IMR-90 (cell line): ENCODE results near the gene FBXL7. TPM values are rescaled to one million over a fixed set of nuclear protein-coding genes. Genes with fewer than 3 reads are reported as not detected.

Experiments
- ATAC-seq: fragments of 200-7000 bp; cut with Tn5 transposase; 2 replicates; pipeline ENCODE4 v1.9.1; 2020; ENCODE audit warnings: low read depth, mild to moderate bottlenecking, moderate library complexity
- BruUV-seq: library from RNA; stranded (reverse); fragments of 400-500 nt; replicated peaks from 2 replicates; lab custom pipeline; 2021; lab: Mats Ljungman, UMichigan
- CTCF ChIA-PET: fragments of 300-600 bp; formaldehyde crosslinking; extraction: SDS; loops from one replicate; lab custom pipeline; 2021; ENCODE audit warnings: antibody characterized with exemption; lab: Yijun Ruan, JAX
- POLR2A ChIA-PET: fragments of 300-600 bp; sonication (Branson Sonifier 250); formaldehyde crosslinking; loops from one replicate; lab custom pipeline; 2022; ENCODE audit warnings: antibody characterized with exemption; ENCODE audit not compliant: unreplicated experiment; lab: Charles Lee
- DNase-seq: peaks from one replicate; pipeline ENCODE4 v3.0.0; 2013
- H2AFZ ChIP-seq: replicated peaks from 2 replicates; pipeline ENCODE3; 2013; ENCODE audit warnings: low read length, mild to moderate bottlenecking; ENCODE audit not compliant: poor library complexity
- H2AK5ac ChIP-seq: 2 replicates; pipeline ENCODE4 v1.6.1; 2013; ENCODE audit warnings: low read depth, low read length, inconsistent platforms
- H2AK9ac ChIP-seq: replicated peaks from 2 replicates; pipeline ENCODE3; 2013; ENCODE audit warnings: mild to moderate bottlenecking, low read depth, low read length, moderate library complexity; ENCODE audit not compliant: poor library complexity
- H2BK120ac ChIP-seq: 2 replicates; pipeline ENCODE4 v1.6.1; 2013; ENCODE audit warnings: low read depth, low read length, inconsistent platforms
- H2BK15ac ChIP-seq: 3 replicates; pipeline ENCODE4 v1.6.1; 2013; ENCODE audit warnings: low read depth, low read length, inconsistent platforms
- H2BK20ac ChIP-seq: 2 replicates; pipeline ENCODE4 v1.6.1; 2013; ENCODE audit warnings: low read depth, mild to moderate bottlenecking, inconsistent platforms, low read length, moderate library complexity
- H2BK5ac ChIP-seq: 2 replicates; pipeline ENCODE4 v1.6.1; 2013; ENCODE audit warnings: mild to moderate bottlenecking, low read depth, low read length, inconsistent platforms; ENCODE audit not compliant: poor library complexity, severe bottlenecking
- H3K14ac ChIP-seq: replicated peaks from 2 replicates; pipeline ENCODE4 v1.6.1; 2013; ENCODE audit warnings: low read depth, low read length, inconsistent platforms
- H3K18ac ChIP-seq: 2 replicates; pipeline ENCODE4 v1.6.1; 2013; ENCODE audit warnings: low read depth, low read length, control low read depth
- H3K23ac ChIP-seq: 2 replicates; pipeline ENCODE4 v1.6.1; 2013; ENCODE audit warnings: low read depth, low read length, inconsistent platforms
- H3K27ac ChIP-seq: 2 replicates; pipeline ENCODE4 v1.5.1; 2013; ENCODE audit warnings: mild to moderate bottlenecking, control low read depth, low read length; ENCODE audit not compliant: insufficient read depth
- H3K27me3 ChIP-seq: 2 replicates; pipeline ENCODE4 v1.6.1; 2013; ENCODE audit warnings: low read length; ENCODE audit not compliant: control insufficient read depth, insufficient read depth
- H3K36me3 ChIP-seq: 2 replicates; pipeline ENCODE4 v1.6.1; 2013; ENCODE audit warnings: low read length, mixed read lengths; ENCODE audit not compliant: control insufficient read depth, insufficient read depth
- H3K4ac ChIP-seq: 2 replicates; pipeline ENCODE4 v1.6.1; 2013; ENCODE audit warnings: low read depth, low read length, inconsistent platforms
- H3K4me1 ChIP-seq: 2 replicates; pipeline ENCODE4 v1.6.1; 2013; ENCODE audit warnings: low read length, mixed read lengths; ENCODE audit not compliant: control insufficient read depth, insufficient read depth
- H3K4me2 ChIP-seq: 2 replicates; pipeline ENCODE4 v1.6.1; 2013; ENCODE audit warnings: low read depth, mild to moderate bottlenecking, control low read depth, low read length, moderate library complexity
- H3K4me3 ChIP-seq: 2 replicates; pipeline ENCODE4 v1.5.1; 2013; ENCODE audit warnings: low read depth, mild to moderate bottlenecking, control low read depth, low read length, moderate library complexity; ENCODE audit not compliant: insufficient read depth
- H3K56ac ChIP-seq: 2 replicates; pipeline ENCODE4 v1.6.1; 2013; ENCODE audit warnings: low read length, inconsistent platforms; ENCODE audit not compliant: insufficient read depth; ENCODE audit errors: extremely low read depth
- H3K79me1 ChIP-seq, 2 experiments: 2 replicates each; pipeline ENCODE4 v1.6.1; 2013; ENCODE audit warnings: low read length in 2 of 2, inconsistent platforms in 1 of 2, low read depth in 1 of 2
- H3K9ac ChIP-seq: 2 replicates; pipeline ENCODE4 v1.6.1; 2013; ENCODE audit warnings: low read depth, low read length, control low read depth
- H3K9me1 ChIP-seq: 2 replicates; pipeline ENCODE4 v1.6.1; 2013; ENCODE audit warnings: low read length, inconsistent platforms; ENCODE audit not compliant: insufficient read depth
- H3K9me3 ChIP-seq: 2 replicates; pipeline ENCODE4 v1.6.1; 2013; ENCODE audit warnings: low read length; ENCODE audit not compliant: control insufficient read depth, insufficient read depth
- H4K20me1 ChIP-seq: 2 replicates; pipeline ENCODE4 v1.6.1; 2013; ENCODE audit warnings: low read length, inconsistent platforms; ENCODE audit not compliant: insufficient read depth
- H4K5ac ChIP-seq: 2 replicates; pipeline ENCODE4 v1.6.1; 2013; ENCODE audit warnings: mild to moderate bottlenecking, low read depth, low read length, control low read depth
- H4K8ac ChIP-seq, 2 experiments: 2 replicates each; pipeline ENCODE4 v1.6.1; 2013; ENCODE audit warnings: low read depth in 2 of 2, low read length in 2 of 2, control low read depth in 1 of 2, inconsistent platforms in 1 of 2
- H4K91ac ChIP-seq: 2 replicates; pipeline ENCODE4 v1.6.1; 2013; ENCODE audit warnings: low read depth, low read length, inconsistent platforms; ENCODE audit not compliant: insufficient read depth
- BHLHE40 ChIP-seq: fragments of 150-350 bp; IDR thresholded peaks from 2 replicates; pipeline ENCODE4 v1.6.1; 2016; ENCODE audit warnings: mild to moderate bottlenecking, low read depth, low read length
- CEBPB ChIP-seq: IDR thresholded peaks from 2 replicates; pipeline ENCODE4 v1.6.1; 2012; ENCODE audit warnings: low read depth, low read length, improper control_type of control experiment
- CHD1 ChIP-seq: IDR thresholded peaks from 2 replicates; pipeline ENCODE4 v1.6.1; 2012; ENCODE audit warnings: low read depth, low read length, improper control_type of control experiment
- FOS ChIP-seq: fragments of 150-350 bp; IDR thresholded peaks from 2 replicates; pipeline ENCODE4 v1.6.1; 2016; ENCODE audit warnings: low read depth, low read length
- MAFK ChIP-seq: IDR thresholded peaks from 2 replicates; pipeline ENCODE4 v1.6.1; 2012; ENCODE audit warnings: low read depth, low read length, improper control_type of control experiment
- MAZ ChIP-seq: IDR thresholded peaks from 2 replicates; pipeline ENCODE4 v1.6.1; 2012; ENCODE audit warnings: low read depth, mild to moderate bottlenecking, low read length, improper control_type of control experiment, moderate library complexity, borderline replicate concordance
- MXI1 ChIP-seq: IDR thresholded peaks from 2 replicates; pipeline ENCODE4 v1.6.1; 2012; ENCODE audit warnings: low read depth, mild to moderate bottlenecking, low read length, moderate library complexity, borderline replicate concordance
- NFE2L2 ChIP-seq: fragments of 150-350 bp; IDR thresholded peaks from 2 replicates; pipeline ENCODE4 v1.6.1; 2016; ENCODE audit warnings: low read depth, mild to moderate bottlenecking, low read length
- POLR2A ChIP-seq: IDR thresholded peaks from 2 replicates; pipeline ENCODE4 v1.6.1; 2012; ENCODE audit warnings: mild to moderate bottlenecking, low read depth, low read length
- RAD21 ChIP-seq: IDR thresholded peaks from 2 replicates; pipeline ENCODE4 v1.6.1; 2012; ENCODE audit warnings: low read length, improper control_type of control experiment
- RCOR1 ChIP-seq: IDR thresholded peaks from 2 replicates; pipeline ENCODE4 v1.6.1; 2012; ENCODE audit warnings: mild to moderate bottlenecking, low read length, improper control_type of control experiment; ENCODE audit not compliant: insufficient replicate concordance
- RFX5 ChIP-seq: IDR thresholded peaks from 2 replicates; pipeline ENCODE4 v1.8.0; 2012; ENCODE audit warnings: low read depth, mild to moderate bottlenecking, low read length, moderate library complexity
- SMC3 ChIP-seq: fragments of 150-350 bp; IDR thresholded peaks from 2 replicates; pipeline ENCODE4 v1.6.1; 2016; ENCODE audit warnings: low read depth, mild to moderate bottlenecking, antibody characterized with exemption, low read length, moderate library complexity
- WGBS, 2 experiments: methylation state at CpG; one replicate each; pipeline versions ENCODE4 v1.1.5 to v1.1.7; 2013; ENCODE audit warnings: missing lambda C conversion rate in 2 of 2; ENCODE audit not compliant: insufficient read length in 1 of 2; ENCODE audit errors: extremely low coverage in 2 of 2; 5-methylcytosine and 5-hydroxymethylcytosine counted together
- dilution Hi-C: fragments of 300-500 bp; cut with HindIII; formaldehyde crosslinking; loops from one replicate; pipeline ENCODE4 v1.14.3; 2018; ENCODE audit warnings: low sequenced_read_pairs; ENCODE audit not compliant: unreplicated experiment
- in situ Hi-C: fragments of 300-500 bp; cut with MboI; formaldehyde crosslinking; loops from 3 replicates; pipeline ENCODE4 v1.14.3; 2019; ENCODE audit warnings: low sequenced_read_pairs, inconsistent platforms, mixed read lengths
- intact Hi-C: fragments of 100-400 bp; cut with micrococcal nuclease; formaldehyde crosslinking; loops from 2 replicates; pipeline ENCODE4 v1.10.0; 2022
- polyA plus RNA-seq, 3 experiments: library from polyadenylated mRNA; depleted of rRNA; stranded (reverse); fragments of >200 nt; gene quantifications; 2 replicates each; pipeline ENCODE4 v1.2.3, GENCODE V29; 2012; ENCODE audit warnings: low replicate concordance in 1 of 3
- total RNA-seq: library from RNA; depleted of rRNA; stranded (reverse); fragments of >200 nt; gene quantifications from 2 replicates; pipeline ENCODE4 v1.2.3, GENCODE V29; 2012
- TF ChIP-seq, protein P1 (sequence below): fragments of 150-350 bp; IDR thresholded peaks from 2 replicates; pipeline ENCODE4 v1.6.1; 2016; ENCODE audit warnings: low read depth, mild to moderate bottlenecking, low read length, moderate library complexity, borderline replicate concordance
- TF ChIP-seq, protein P2 (sequence below): fragments of 150-350 bp; IDR thresholded peaks from 2 replicates; pipeline ENCODE4 v1.6.1; 2017; ENCODE audit warnings: mild to moderate bottlenecking, antibody characterized with exemption, low read length, low read depth
- TF ChIP-seq, protein P3 (sequence below): conservative IDR thresholded peaks from 2 replicates; pipeline ENCODE4 v1.5.1; 2012; ENCODE audit warnings: mild to moderate bottlenecking, low read depth, low read length, improper control_type of control experiment

The FBXL7 gene
- total and polyA plus RNA-seq, 2 of the 4 experiments (the other 2 are of a cell fraction): 4.1 to 10.2 TPM

- no peaks in the 10 kb centered on the region; the same call in 1 of the 2 replicates for H4K20me1 ChIP-seq
These were observed 45.1 kb downstream of the FBXL7 start for GRCh38 chr5:15545082-15545481.

More at GRCh38 chr5:15545082-15545481, 45.1 kb downstream of the FBXL7 start:
- Histone ChIP-seq H3K23ac (no peak overlapping the region), H2AK9ac (no peak overlapping the region), H3K79me1 (peaks cover 20 to 24% of the 10 kb centered on the region in 2 experiments; a peak in 3 of 4 replicates), H3K27ac (no peak overlapping the region), H3K9me3 (no peaks in the 10 kb centered on the region), H2BK5ac (no peak overlapping the region), H3K27me3 (no peaks in the 10 kb centered on the region), H4K91ac (no peak overlapping the region), H2AK5ac (no peak overlapping the region), H2BK120ac (no peak overlapping the region), H3K18ac (no peak overlapping the region), H2AFZ (no peak overlapping the region), H3K4me2 (no peak overlapping the region), H4K8ac (no peak overlapping the region), H2BK15ac (no peak overlapping the region), H3K9ac (no peak overlapping the region), H3K14ac (no peak overlapping the region), H3K9me1 (no peaks in the 10 kb centered on the region), H2BK20ac (no peak overlapping the region), H3K36me3 (no peaks in the 10 kb centered on the region), H4K5ac (no peak overlapping the region), H3K4me3 (no peak overlapping the region), H3K4me1 (no peaks in the 10 kb centered on the region), H3K4ac (no peak overlapping the region), H3K56ac (no peak overlapping the region)
- ATAC-seq (no peak), DNase-seq (no peak)
- WGBS, 2 experiments: 83% methylated on average over 1 of the region's 2 CpGs; no CpG with 5 or more reads in 1 of the 2 experiments
- in situ Hi-C loops: no loop called here
- CTCF ChIA-PET: no interaction called here
- POLR2A ChIA-PET: no interaction called here
- intact Hi-C loops: no loop called here
- no TSS peak for BruUV-seq
- no peak for TF ChIP-seq MAFK
- TF ChIP-seq, protein P1, sequence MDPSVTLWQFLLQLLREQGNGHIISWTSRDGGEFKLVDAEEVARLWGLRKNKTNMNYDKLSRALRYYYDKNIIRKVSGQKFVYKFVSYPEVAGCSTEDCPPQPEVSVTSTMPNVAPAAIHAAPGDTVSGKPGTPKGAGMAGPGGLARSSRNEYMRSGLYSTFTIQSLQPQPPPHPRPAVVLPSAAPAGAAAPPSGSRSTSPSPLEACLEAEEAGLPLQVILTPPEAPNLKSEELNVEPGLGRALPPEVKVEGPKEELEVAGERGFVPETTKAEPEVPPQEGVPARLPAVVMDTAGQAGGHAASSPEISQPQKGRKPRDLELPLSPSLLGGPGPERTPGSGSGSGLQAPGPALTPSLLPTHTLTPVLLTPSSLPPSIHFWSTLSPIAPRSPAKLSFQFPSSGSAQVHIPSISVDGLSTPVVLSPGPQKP: no peak
- TF ChIP-seq, protein P2, sequence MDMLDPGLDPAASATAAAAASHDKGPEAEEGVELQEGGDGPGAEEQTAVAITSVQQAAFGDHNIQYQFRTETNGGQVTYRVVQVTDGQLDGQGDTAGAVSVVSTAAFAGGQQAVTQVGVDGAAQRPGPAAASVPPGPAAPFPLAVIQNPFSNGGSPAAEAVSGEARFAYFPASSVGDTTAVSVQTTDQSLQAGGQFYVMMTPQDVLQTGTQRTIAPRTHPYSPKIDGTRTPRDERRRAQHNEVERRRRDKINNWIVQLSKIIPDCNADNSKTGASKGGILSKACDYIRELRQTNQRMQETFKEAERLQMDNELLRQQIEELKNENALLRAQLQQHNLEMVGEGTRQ: no peak
- no peak for TF ChIP-seq MAZ
- TF ChIP-seq, protein P3, sequence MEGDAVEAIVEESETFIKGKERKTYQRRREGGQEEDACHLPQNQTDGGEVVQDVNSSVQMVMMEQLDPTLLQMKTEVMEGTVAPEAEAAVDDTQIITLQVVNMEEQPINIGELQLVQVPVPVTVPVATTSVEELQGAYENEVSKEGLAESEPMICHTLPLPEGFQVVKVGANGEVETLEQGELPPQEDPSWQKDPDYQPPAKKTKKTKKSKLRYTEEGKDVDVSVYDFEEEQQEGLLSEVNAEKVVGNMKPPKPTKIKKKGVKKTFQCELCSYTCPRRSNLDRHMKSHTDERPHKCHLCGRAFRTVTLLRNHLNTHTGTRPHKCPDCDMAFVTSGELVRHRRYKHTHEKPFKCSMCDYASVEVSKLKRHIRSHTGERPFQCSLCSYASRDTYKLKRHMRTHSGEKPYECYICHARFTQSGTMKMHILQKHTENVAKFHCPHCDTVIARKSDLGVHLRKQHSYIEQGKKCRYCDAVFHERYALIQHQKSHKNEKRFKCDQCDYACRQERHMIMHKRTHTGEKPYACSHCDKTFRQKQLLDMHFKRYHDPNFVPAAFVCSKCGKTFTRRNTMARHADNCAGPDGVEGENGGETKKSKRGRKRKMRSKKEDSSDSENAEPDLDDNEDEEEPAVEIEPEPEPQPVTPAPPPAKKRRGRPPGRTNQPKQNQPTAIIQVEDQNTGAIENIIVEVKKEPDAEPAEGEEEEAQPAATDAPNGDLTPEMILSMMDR: no peak
- TF ChIP-seq POLR2A: no peak
- no peak for TF ChIP-seq RAD21
- no peak for TF ChIP-seq BHLHE40
- TF ChIP-seq CEBPB: no peak
- TF ChIP-seq RCOR1: no peak
- TF ChIP-seq MXI1: no peak
- no peak for TF ChIP-seq FOS
- TF ChIP-seq RFX5: no peak
- no peak for TF ChIP-seq CHD1
- no peak for TF ChIP-seq SMC3
- TF ChIP-seq NFE2L2: no peak
- dilution Hi-C loops: no loop called here
